ENCODE data around the gene APOO. TPM values are rescaled to one million over a fixed set of nuclear protein-coding genes. Genes with fewer than 3 reads are reported as not detected.

APOO gene
- polyA plus RNA-seq, 1 donor (not counting 4 experiments of a cell fraction or from before 2014, with no cell fraction given): 22.7 TPM

GRCh38 chrX:23804578-23804977, 103.2 kb downstream of the APOO start:
- FAIRE-seq: no peak
- dilution Hi-C loops (cut with MboI; ENCODE audit: extremely low pct_ligation_motif_present, low sequenced_read_pairs): no loop called here

GRCh38 chrX:23803931-23804381, 103.8 kb downstream of the APOO start:
- Histone ChIP-seq H3K27me3 (ENCODE audit: control insufficient read depth, extremely low read depth, insufficient read depth, low read length) (no peaks in the 10 kb centered on the region), H3K27ac (ENCODE audit: control insufficient read depth, insufficient read depth, low read length) (peak overlapping the region; percentile 76), H3K4me1 (ENCODE audit: control insufficient read depth, extremely low read depth, insufficient read depth, low read length) (peaks cover 19% of the 10 kb centered on the region), H3K4me3 (ENCODE audit: control insufficient read depth in 2 of 3, extremely low read depth in 1 of 3, insufficient read depth in 2 of 3, low read depth in 1 of 3, low read length in 3 of 3) (peak overlapping the region in 2 of 3 experiments; percentile 29 to 34), H3K79me2 (ENCODE audit: control insufficient read depth, insufficient read depth, low read length) (no peaks in the 10 kb centered on the region), H3K36me3 (ENCODE audit: control insufficient read depth in 2 of 2, extremely low read depth in 1 of 2, insufficient read depth in 2 of 2, low read length in 2 of 2) (no peaks in the 10 kb centered on the region), H3K9me1 (ENCODE audit: control insufficient read depth, extremely low read depth, insufficient read depth, low read length) (no peaks in the 10 kb centered on the region), H3K4me2 (ENCODE audit: control insufficient read depth, extremely low read depth, insufficient read depth, low read depth, low read length) (peak overlapping the region; percentile 79), H3K9ac (ENCODE audit: control insufficient read depth, extremely low read depth, insufficient read depth, low read length) (peak overlapping the region; percentile 52), H4K20me1 (ENCODE audit: control insufficient read depth, extremely low read depth, insufficient read depth, low read length) (no peaks in the 10 kb centered on the region), H3K9me3 (ENCODE audit: control insufficient read depth, low read depth, low read length) (no peaks in the 10 kb centered on the region), H2AFZ (ENCODE audit: control insufficient read depth, low read length) (peak overlapping the region; percentile 81)
- TF ChIP-seq CTCF (optimal IDR thresholded peaks at IDR 0.05 in 1 of 3, IDR thresholded peaks at IDR 0.05 in 1 of 3, conservative IDR thresholded peaks at IDR 0.05 in 1 of 3; ENCODE audit: extremely low read depth in 1 of 3, insufficient read depth in 2 of 3, low read length in 3 of 3): no peak
- no peak for TF ChIP-seq EZH2 (IDR thresholded peaks at IDR 0.05; ENCODE audit: low read length)
- peak; percentile 84 for FAIRE-seq
- DNase-seq (ENCODE audit: low read depth, low spot score): no peak
- dilution Hi-C loops (cut with MboI; ENCODE audit: extremely low pct_ligation_motif_present, low sequenced_read_pairs): no loop called here

More at GRCh38 chrX:23804578-23804977, 103.2 kb downstream of the APOO start:
- H3K36me3 ChIP-seq (ENCODE audit: control insufficient read depth in 2 of 2, extremely low read depth in 1 of 2, insufficient read depth in 2 of 2, low read length in 2 of 2): no peaks in the 10 kb centered on the region
- no peak for DNase-seq (ENCODE audit: low read depth, low spot score)
- peak overlapping the region; percentile 76 for H3K27ac ChIP-seq (ENCODE audit: control insufficient read depth, insufficient read depth, low read length)
- no peak for TF ChIP-seq EZH2 (IDR thresholded peaks at IDR 0.05; ENCODE audit: low read length)
- TF ChIP-seq CTCF (optimal IDR thresholded peaks at IDR 0.05 in 1 of 3, IDR thresholded peaks at IDR 0.05 in 1 of 3, conservative IDR thresholded peaks at IDR 0.05 in 1 of 3; ENCODE audit: extremely low read depth in 1 of 3, insufficient read depth in 2 of 3, low read length in 3 of 3): no peak
- H3K79me2 ChIP-seq (ENCODE audit: control insufficient read depth, insufficient read depth, low read length): no peaks in the 10 kb centered on the region
- no peaks in the 10 kb centered on the region for H3K27me3 ChIP-seq (ENCODE audit: control insufficient read depth, extremely low read depth, insufficient read depth, low read length)
- no peaks in the 10 kb centered on the region for H3K9me1 ChIP-seq (ENCODE audit: control insufficient read depth, extremely low read depth, insufficient read depth, low read length)
- peak overlapping the region; percentile 79 for H3K4me2 ChIP-seq (ENCODE audit: control insufficient read depth, extremely low read depth, insufficient read depth, low read depth, low read length)
- H3K9me3 ChIP-seq (ENCODE audit: control insufficient read depth, low read depth, low read length): no peaks in the 10 kb centered on the region
- H3K9ac ChIP-seq (ENCODE audit: control insufficient read depth, extremely low read depth, insufficient read depth, low read length): peak overlapping the region; percentile 52
- H2AFZ ChIP-seq (ENCODE audit: control insufficient read depth, low read length): peak overlapping the region; percentile 81
- no peaks in the 10 kb centered on the region for H4K20me1 ChIP-seq (ENCODE audit: control insufficient read depth, extremely low read depth, insufficient read depth, low read length)
- H3K4me1 ChIP-seq (ENCODE audit: control insufficient read depth, extremely low read depth, insufficient read depth, low read length): peaks cover 19% of the 10 kb centered on the region
- peak overlapping the region in 1 of 3 experiments; percentile 29 for H3K4me3 ChIP-seq (ENCODE audit: control insufficient read depth in 2 of 3, extremely low read depth in 1 of 3, insufficient read depth in 2 of 3, low read depth in 1 of 3, low read length in 3 of 3)
